HUES6 (cell line): ENCODE measurements around the gene FAM185A.
"Not testable (repeated sequence)": the region's sequence is repeated elsewhere in the genome, so short reads cannot be mapped to it uniquely, and the experiment has no call there.

ENCODE experiments used
- H3K27ac ChIP-seq: 2 replicates; pipeline ENCODE4 v1.7.0; 2013; ENCODE audit warnings: low read depth, mild to moderate bottlenecking, low read length, inconsistent platforms
- H3K27me3 ChIP-seq: 2 replicates; pipeline ENCODE4 v1.6.1; 2013; ENCODE audit warnings: low read length; ENCODE audit not compliant: control insufficient read depth, insufficient read depth
- H3K36me3 ChIP-seq: 2 replicates; pipeline ENCODE4 v1.6.1; 2013; ENCODE audit warnings: low read length; ENCODE audit not compliant: control insufficient read depth, insufficient read depth
- H3K4me1 ChIP-seq: 2 replicates; pipeline ENCODE4 v1.6.1; 2013; ENCODE audit warnings: low read length; ENCODE audit not compliant: control insufficient read depth, insufficient read depth
- H3K4me3 ChIP-seq: 2 replicates; pipeline ENCODE4 v1.5.1; 2013; ENCODE audit warnings: low read depth, low read length
- H3K9ac ChIP-seq: one replicate; pipeline ENCODE4 v1.6.1; 2013; ENCODE audit warnings: mild to moderate bottlenecking, low read length
- H3K9me3 ChIP-seq: 2 replicates; pipeline ENCODE4 v1.6.1; 2013; ENCODE audit warnings: low read depth, low read length; ENCODE audit not compliant: control insufficient read depth, insufficient read depth

FAM185A gene

DNA sequence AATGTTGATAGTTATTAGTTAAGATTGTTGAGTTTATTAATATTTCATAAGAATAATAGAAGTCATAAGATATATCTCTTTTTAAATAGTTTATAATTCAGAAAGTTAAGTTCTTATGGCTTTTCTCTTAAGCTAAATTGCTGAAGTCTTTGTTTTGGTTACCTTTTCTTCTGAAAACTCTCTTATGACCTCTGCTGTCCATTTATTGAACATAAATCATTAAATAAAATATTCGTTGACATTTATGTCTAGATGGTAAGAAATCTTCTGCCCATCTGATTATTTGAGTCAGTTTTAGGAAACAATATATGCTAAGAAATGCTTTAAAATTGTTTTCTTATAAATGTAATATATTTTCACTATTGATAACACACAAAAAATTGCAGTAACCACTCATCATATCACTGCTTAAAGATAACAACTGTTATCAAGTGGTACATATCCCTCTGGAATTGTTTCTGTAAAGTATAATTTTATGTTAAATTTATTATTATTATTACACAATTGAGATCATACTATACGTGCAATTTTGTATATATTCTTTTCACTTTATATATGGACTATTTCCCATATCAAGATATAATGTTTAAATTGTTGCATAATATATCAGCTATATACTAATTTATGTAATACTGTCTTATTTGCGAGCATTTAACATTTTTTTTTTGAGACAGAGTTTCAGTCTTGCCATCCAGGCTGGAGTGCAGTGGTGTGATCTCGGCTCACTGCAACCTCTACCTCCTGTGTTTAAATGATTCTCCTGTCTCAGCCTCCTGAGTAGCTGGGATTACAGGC is 3.1 kb upstream of the FAM185A start:
- not testable (repeated sequence) for H3K4me3 ChIP-seq, H3K9ac ChIP-seq, H3K27ac ChIP-seq, H3K36me3 ChIP-seq, H3K4me1 ChIP-seq, H3K9me3 ChIP-seq, H3K27me3 ChIP-seq

DNA sequence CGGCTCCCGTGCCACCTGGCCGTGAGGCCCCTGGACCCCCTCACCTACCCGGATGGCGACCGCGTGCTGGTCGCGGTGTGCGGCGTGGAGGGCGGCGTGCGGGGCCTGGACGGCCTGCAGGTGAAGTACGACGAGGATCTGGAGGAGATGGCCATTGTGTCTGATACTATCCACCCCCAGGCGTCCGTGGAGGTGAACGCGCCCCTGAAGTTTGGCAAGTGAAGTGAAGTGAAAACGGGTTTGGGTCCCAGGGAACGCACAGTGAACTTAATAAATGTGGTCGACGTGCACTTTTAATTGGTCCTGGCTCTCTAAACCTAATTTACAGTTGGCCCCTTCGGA is 617 bp downstream of the FAM185A start:
- H3K4me1 ChIP-seq, H3K9me3 ChIP-seq, H3K27ac ChIP-seq, H3K27me3 ChIP-seq, H3K36me3 ChIP-seq: not testable (repeated sequence)
- peak overlapping the region; percentile 76 for H3K4me3 ChIP-seq
- H3K9ac ChIP-seq: peak overlapping the region; percentile 76

DNA sequence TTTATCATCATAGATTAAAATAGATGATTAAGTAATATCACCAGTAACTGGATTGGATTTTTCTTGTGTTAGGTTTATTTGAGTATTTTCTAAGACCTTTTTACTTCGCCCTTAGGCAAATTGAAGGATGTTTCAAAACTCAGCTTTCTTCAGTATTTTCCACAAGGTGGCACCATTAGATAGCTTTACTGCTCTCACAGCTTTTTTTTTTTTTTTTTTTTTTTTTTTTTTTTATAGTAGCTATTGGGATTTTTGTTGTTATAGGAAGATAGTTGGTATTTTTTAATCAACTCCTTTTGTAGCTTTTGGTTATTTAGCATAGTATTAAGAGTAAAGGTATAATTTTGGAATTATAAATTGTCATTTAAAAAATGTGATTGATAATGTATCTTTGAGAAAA is 9.4 kb downstream of the FAM185A start:
- H3K9me3 ChIP-seq, H3K9ac ChIP-seq: not testable (repeated sequence)

DNA sequence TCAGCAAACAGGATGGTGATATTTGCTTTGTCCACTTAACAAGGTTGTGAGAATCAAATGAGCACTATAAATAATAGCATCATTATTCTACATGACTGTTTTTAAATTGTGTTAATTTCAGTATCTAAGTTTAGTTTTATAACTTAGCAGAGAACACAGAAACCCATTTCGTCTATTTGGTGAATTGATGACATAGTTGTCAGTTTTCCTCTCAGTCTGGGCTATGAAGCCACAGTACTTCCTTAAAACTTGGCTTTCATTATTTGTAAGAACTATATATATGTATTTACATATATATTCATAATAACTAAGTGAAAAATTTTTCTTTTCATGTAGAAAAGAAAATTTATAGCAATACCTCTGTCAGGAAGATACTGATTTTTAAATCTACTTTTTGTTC is 11.1 kb downstream of the FAM185A start:
- H3K9me3 ChIP-seq, H3K4me3 ChIP-seq, H3K27ac ChIP-seq, H3K9ac ChIP-seq, H3K4me1 ChIP-seq, H3K27me3 ChIP-seq, H3K36me3 ChIP-seq: not testable (repeated sequence)

More for the DNA sequence above, 9.4 kb downstream of the FAM185A start:
- H3K27ac ChIP-seq, H3K4me3 ChIP-seq, H3K27me3 ChIP-seq, H3K36me3 ChIP-seq, H3K4me1 ChIP-seq: not testable (repeated sequence)

DNA sequence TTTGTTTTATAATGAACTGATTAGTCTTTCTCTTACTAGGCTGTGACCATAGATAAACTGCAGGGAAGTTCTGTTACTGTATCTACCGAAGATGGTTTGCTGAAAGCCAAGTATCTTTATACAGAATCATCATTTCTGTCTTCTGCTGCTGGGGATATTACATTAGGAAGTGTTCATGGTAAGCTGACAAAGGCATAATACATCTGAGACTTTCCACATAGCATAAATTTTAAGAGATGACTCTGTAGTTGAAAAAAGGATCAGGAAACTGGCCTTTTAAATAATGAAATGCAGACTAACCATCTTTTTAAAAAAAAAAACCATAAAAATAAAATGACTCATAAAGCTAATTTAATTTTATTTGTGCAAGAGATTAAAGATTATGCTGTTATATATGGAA is 12.4 kb downstream of the FAM185A start:
- not testable (repeated sequence) for H3K27ac ChIP-seq, H3K4me1 ChIP-seq, H3K27me3 ChIP-seq

DNA sequence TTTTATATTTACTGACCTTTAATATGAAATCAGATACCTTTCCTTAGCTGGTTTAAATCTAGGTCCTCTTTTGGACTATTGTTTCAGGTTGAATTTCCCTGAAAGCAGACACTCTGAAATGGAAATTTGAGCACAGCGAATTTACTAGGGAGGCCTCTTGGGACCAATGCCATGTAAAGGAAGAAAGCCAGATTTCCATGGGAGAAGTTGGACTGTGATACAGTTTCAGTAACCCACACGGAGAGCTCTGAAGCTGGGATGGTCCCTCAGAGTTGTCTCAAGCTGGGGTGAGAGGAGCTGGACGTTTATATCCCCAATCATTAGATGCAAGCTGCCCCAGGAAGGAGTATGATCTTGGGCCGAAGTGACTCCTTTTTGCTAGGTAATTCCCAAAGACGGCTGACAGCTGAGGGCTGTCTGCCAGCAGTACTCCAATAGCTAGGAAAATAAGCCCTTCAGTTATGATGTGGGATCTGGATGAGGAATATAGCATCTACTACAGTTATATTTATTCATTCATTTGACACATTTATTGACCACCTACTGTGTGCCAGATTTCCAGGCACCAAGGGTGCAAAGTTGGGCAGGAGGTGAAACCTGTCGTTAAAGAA is 14.6 kb downstream of the FAM185A start:
- not testable (repeated sequence) for H3K36me3 ChIP-seq, H3K4me1 ChIP-seq, H3K27me3 ChIP-seq, H3K9me3 ChIP-seq, H3K4me3 ChIP-seq, H3K9ac ChIP-seq, H3K27ac ChIP-seq

More for the DNA sequence above, 12.4 kb downstream of the FAM185A start:
- H3K36me3 ChIP-seq, H3K9me3 ChIP-seq, H3K4me3 ChIP-seq, H3K9ac ChIP-seq: not testable (repeated sequence)

DNA sequence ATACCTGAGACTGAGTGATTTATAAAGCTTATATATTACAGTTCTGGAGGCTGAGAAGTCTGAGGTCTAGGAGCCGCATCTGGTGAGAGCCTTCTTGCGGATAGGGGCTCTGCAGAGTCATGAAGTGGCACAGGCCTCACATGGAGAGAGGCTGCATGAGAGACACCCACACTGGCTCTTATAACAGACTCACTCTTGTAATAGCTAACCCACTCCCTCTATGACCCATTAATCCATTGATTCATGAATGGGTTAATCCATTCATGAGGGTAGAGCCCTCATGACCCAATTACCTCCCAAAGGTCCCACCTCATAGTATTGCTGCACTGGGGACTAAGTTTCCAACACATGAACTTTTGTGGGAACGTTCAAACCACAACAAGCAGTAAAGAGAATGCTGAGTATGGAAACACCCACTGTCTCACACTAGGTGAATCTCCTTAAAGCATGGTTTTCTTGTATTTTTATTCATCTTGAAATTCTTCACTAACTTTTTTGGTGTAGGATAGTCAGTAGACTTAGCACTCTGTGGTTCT is 20.9 kb downstream of the FAM185A start:
- not testable (repeated sequence) for H3K9me3 ChIP-seq, H3K27me3 ChIP-seq, H3K4me1 ChIP-seq, H3K9ac ChIP-seq, H3K27ac ChIP-seq, H3K36me3 ChIP-seq, H3K4me3 ChIP-seq

DNA sequence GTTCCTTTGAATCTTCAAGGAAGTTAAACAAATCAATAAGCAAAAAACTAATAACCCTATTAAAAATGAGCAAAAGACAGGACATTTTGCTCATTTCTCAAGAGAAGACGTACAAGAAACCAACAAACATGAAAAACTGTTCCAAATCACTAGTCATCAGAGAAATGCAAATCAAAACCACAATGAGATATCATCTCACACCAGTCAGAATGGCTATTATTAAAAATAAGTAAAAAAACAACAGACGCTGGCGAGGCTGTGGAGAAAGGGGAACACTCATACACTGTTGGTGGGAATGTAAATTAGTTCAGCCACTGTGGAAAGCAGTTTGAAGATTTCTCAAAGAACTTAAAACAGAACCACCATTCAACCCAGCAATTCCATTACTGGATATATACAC is 21.7 kb downstream of the FAM185A start:
- not testable (repeated sequence) for H3K27me3 ChIP-seq, H3K9me3 ChIP-seq, H3K9ac ChIP-seq, H3K4me1 ChIP-seq, H3K36me3 ChIP-seq, H3K4me3 ChIP-seq, H3K27ac ChIP-seq

DNA sequence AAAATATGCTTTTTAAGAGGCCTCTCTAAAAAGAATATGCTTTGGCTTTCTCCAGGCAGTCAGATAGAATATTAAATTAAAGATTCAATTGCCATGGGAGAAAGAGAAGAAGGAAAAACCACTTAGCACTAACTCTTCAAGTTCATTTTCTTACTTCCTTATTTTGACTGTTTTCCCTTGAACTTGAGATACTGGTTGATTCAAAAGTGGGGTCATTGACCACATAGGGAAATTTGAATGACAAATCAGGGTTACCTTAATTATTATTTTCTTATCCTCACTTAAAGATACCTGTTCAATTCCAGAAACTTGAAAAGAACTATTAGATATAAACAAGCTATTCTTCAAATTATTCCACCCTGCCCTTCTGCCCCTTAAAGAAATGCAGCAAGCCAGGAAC is 27.4 kb downstream of the FAM185A start:
- not testable (repeated sequence) for H3K27me3 ChIP-seq, H3K4me3 ChIP-seq, H3K9me3 ChIP-seq, H3K4me1 ChIP-seq, H3K27ac ChIP-seq, H3K9ac ChIP-seq
- peaks cover 12% of the 10 kb centered on the region for H3K36me3 ChIP-seq

DNA sequence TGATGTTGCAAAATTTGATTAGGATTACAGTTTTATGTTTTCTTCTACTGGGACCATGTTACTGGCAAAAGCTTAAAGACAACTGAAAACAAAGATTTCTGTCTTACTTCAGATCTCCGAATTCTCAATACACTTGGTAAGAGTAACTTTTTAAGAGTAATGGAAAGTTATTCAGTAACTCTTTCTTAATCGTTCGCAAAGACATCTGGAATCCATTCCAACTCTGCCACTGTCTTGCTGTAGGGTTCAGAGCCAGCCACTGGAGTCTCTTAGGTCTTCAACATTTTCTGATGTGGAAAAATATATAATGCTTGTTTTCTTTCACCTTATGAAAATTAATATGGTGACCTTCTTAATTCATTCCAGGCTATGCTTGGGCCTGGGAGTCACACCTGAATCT is 29.9 kb downstream of the FAM185A start:
- H3K4me3 ChIP-seq, H3K27ac ChIP-seq, H3K9me3 ChIP-seq, H3K9ac ChIP-seq, H3K27me3 ChIP-seq, H3K4me1 ChIP-seq: not testable (repeated sequence)
- H3K36me3 ChIP-seq: peaks cover 12% of the 10 kb centered on the region

DNA sequence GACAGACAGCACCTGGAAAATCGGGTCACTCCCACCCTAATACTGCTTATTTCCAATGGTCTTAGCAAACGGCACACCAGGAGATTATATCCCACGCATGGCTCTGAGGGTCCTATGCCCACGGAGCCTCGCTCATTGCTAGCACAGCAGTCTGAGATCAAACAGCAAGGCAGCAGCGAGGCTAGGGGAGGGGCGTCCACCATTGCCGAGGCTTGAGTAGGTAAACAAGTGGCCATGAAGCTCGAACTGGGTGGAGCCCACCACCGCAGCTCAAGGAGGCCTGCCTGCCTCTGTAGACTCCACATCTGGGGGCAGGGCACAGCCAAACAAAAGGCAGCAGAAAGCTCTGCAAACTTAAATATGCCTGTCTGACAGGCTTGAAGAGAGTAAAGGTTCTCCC is 32.1 kb downstream of the FAM185A start:
- H3K4me3 ChIP-seq, H3K9me3 ChIP-seq, H3K27me3 ChIP-seq, H3K4me1 ChIP-seq, H3K27ac ChIP-seq, H3K9ac ChIP-seq: not testable (repeated sequence)
- peaks cover 12% of the 10 kb centered on the region for H3K36me3 ChIP-seq
